HepG2 (cell line): Measurements from ENCODE around the gene TRIP6.

Source experiments
- CBFB ChIP-seq: sonication (generic); formaldehyde crosslinking; IDR thresholded peaks from 2 replicates; pipeline ENCODE4 v1.4.0; 2020; ENCODE audit warnings: missing genetic modification reagents
- RBM22 ChIP-seq: fragments of 200-400 bp; formaldehyde crosslinking; optimal IDR thresholded peaks from 2 replicates; pipeline ENCODE3; 2017; ENCODE audit warnings: mild to moderate bottlenecking, low read length, moderate library complexity

GRCh38 chr7:100865372-100865911 lies 1.7 kb upstream of the TRIP6 start:
- TF ChIP-seq RBM22: no peak
- no peak for TF ChIP-seq CBFB (CRISPR knock-in tag)
